GM18511 (cell line): ENCODE data around the gene NHEJ1.

Experiments
- ATAC-seq: cut with Tn5 transposase; IDR thresholded peaks from one replicate; pipeline ENCODE4 v1.9.1; 2021; ENCODE audit warnings: mild to moderate bottlenecking, moderate library complexity; ENCODE audit not compliant: unreplicated experiment

The NHEJ1 gene

DNA sequence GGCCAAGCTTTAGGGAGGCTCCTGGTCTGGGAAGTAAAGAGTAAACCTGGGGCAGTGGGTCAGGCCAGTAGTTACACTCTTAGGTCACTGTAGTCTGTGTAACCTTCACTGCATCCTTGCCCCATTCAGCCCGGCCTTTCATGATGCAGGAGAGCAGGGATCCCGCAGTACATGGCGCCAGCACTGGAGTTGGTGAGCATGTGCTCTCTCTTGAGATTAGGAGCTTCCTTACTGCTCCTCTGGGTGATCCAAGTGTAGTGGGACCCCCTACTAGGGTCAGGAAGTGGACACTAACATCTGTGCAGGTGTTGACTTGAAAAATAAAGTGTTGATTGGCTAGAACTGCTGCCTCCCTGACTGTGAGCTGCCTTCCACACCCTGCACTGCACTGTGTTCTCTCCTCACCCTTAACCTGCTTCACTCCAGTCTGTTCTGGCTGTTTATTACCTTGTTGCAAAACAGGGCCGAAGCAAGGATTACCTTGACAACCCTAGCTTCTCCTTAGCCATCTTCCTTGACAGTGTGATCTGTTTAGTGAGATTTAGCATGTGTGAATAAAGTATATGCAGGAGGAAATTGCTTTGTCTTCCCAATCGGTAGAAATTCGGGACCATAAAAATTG is 22.6 kb upstream of the NHEJ1 start:
- ATAC-seq, result no peak

DNA sequence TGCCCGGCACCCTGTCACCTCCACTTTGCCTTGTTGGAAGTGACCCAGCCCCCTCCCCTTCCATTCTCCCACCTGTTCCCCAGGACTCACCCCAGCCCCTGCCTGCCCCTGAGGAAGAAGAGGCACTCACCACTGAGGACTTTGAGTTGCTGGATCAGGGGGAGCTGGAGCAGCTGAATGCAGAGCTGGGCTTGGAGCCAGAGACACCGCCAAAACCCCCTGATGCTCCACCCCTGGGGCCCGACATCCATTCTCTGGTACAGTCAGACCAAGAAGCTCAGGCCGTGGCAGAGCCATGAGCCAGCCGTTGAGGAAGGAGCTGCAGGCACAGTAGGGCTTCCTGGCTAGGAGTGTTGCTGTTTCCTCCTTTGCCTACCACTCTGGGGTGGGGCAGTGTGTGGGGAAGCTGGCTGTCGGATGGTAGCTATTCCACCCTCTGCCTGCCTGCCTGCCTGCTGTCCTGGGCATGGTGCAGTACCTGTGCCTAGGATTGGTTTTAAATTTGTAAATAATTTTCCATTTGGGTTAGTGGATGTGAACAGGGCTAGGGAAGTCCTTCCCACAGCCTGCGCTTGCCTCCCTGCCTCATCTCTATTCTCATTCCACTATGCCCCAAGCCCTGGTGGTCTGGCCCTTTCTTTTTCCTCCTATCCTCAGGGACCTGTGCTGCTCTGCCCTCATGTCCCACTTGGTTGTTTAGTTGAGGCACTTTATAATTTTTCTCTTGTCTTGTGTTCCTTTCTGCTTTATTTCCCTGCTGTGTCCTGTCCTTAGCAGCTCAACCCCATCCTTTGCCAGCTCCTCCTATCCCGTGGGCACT is 21.9 kb upstream of the NHEJ1 start:
- ATAC-seq, result no peak

DNA sequence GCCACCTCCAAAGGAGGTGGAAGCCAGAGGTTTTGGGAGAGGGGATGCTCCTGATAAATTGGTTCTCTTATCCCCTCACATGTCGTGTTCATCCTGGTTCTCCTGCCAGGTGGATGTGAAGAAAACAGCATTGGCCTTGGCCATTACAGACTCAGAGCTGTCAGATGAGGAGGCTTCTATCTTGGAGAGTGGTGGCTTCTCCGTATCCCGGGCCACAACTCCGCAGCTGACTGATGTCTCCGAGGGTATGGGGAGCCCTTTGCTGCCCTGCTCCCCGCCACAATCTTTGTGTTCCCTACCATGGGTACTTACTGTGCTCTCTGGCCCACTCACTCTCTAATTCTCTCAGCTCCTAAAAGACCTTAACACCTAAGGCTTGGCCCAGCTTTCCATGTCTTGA is 20.9 kb upstream of the NHEJ1 start:
- ATAC-seq, result no peak

DNA sequence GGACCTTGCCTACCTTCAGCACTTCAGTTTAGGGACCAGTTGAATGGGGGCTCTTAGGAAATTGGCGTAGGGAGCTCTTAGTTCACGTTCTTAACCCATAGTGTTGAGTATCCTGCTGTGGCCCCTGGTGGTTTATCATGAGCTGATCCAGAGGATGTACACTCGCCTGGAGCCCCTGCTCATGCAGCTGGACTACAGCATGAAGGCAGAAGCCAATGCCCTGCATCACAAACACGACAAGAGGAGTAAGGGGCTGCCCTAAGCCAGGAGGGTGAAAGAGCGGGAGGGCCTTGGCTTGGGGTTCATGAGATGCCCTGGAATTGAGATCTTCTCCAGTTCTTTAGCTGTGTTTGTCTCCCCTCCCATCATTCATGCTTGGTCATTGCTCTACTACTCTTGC is 20.3 kb upstream of the NHEJ1 start:
- ATAC-seq, result no peak

DNA sequence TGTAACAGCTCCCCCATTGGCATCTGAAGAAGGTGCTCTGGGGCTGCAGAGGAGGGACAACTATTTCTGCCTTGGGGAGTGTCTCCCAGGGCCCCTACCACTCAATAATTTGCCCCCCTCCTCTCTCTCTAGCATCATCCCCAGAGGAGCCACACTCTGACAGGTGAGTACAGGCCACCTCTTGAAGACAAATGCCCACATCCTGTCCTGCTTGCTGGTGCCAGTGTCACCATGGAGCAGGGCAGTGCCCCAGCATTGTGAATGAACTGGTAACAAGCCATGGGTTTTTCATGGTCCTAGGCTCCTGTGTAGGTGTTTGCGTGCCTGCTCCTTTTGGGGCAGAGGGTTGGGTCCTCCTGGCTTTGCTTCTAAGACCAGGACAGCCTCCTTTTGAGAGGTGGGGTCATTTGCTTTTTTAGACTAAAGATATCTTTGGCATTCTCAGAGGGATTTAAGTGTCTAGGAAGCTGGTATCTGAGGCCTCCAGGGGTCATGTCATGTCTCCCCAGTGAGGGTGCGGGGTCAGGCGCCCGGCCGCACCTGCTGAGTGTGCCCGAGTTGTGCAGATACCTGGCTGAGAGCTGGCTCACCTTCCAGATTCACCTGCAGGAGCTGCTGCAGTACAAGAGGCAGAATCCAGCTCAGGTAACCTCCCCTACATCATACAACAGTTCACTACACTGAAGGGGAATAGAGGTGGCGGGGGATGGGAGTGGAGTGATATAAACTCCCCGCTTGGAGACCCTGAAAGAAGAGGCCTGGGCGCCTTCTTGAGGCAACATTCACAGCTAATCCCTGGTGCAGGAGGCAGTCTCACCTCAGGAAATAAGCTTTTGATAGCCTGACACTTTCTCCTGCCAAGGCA is 19.2 kb upstream of the NHEJ1 start:
- ATAC-seq, result no peak

DNA sequence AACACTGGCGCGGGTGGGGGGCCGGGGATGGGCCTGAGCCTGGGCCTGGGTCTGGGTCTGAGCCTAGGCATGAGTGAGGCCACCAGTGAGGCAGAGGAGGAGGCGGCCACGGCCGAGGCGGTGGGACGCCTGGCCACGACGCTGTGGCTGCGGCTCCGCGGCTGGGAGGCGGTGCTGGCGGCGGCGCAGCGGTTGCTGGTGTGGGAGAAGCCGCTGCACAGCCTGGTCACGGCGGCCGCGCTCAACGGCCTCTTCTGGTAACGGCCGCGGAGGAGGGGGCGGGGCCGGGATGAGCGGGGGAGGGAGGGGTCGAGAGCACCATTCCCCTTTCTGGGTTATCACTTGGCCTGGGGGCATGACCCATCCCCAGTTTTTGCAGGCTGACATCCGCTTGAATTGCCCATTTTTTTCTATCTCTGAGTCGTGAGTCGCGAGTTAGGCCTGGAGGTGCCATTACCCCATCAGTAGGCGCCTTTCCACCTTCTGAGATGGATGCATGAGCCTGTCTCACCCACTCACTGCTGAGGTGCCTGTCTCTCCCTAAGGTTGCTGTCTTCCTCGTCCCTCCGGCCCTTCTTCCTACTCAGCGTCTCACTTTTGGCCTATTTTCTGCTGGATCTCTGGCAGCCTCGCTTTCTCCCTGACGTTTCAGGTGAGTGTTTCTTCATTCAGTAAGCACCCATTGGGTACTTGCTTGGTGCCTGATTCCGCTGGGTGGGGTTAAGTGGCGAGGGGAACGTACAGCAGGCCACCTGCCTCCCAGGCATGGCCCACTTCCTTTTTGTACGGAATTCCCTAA is 18.0 kb upstream of the NHEJ1 start:
- ATAC-seq, result peak; percentile 19

DNA sequence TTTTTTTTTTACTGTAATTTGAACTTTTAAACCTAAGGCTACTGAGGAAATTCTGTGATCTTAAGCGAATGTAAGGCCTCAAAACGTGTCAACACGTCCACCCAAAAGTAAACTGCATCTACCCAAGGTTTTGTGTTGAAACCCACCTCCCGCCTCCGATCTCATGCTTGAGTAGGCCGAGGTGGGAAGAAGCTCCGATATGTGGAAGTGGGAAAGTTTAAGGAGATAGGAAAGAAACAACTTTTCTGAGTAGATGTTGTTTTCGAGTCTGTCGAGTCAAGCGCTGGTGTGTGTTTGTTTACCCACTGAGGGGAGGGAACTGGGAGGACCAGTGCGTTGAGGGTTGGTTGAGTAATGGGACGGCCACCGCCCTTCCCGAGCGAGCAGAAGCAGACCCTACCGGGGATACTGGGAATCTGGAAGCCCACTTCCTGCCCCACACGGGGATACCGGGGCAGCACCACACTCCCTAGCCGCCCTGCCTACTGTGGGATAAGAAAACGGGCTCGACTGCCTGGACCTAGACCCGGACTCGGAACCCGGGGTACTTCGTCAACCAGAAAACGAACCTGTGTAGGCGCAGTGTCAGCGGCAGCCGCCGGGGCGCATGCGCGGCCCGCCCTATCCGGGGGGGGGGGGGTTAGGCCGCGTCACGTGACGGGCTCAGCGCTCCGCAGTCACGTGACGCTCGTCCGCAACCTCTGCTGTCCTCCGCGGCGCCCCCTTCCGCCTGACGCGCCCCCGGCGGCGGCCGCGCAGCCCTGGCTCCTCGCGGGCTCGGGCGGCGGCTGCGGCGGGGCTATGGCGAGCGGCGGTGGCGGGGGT is 17.1 kb upstream of the NHEJ1 start, which contains the start of gene RETREG2:
Gene RETREG2 (plus strand): TSS at position 724 of the 825 bp plus-strand sequence. CDS start 78 bp downstream, at position 802.
- ATAC-seq, result peak; percentile 49

DNA sequence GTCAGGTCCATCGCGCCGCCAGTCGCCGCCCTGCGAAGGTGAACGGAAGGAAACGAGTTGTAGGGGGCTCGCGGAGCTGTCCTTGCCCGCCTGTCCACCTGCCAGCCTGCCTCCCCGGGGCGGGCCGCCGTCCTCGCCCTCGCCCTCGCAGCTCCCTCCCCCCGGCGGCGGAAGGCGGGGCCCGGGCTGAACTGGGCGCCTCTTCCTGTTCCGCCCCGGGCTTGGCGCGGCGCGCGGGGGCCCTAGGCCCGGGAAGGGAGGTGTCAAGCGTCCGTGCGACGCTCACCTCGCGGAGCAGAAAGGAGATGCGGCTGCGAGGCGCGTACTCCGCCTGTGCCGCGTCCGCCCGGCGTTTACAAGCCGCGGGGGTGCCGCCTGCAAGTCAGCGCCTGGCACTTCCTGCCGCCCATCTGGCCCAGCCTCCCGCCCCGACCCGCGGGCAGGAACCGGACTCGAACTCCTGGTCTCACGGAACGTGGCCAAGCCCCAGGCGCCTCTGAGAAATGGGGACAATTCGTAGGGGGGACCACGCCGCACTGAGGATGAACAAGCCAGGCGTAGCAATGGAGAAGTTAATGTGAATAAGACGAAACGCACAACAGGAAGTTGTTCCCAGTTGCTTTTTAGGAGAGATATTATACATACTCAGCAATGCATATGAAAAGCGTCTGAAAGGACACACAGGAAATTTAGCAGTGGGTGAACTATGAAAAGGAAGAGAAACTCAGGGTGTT is 16.4 kb upstream of the NHEJ1 start, which contains the start of gene CNPPD1:
Gene CNPPD1 (minus strand): TSS at position 108 of the 734 bp plus-strand sequence. CDS start 97 bp downstream, at position 11.
- peak; percentile 69 for ATAC-seq

DNA sequence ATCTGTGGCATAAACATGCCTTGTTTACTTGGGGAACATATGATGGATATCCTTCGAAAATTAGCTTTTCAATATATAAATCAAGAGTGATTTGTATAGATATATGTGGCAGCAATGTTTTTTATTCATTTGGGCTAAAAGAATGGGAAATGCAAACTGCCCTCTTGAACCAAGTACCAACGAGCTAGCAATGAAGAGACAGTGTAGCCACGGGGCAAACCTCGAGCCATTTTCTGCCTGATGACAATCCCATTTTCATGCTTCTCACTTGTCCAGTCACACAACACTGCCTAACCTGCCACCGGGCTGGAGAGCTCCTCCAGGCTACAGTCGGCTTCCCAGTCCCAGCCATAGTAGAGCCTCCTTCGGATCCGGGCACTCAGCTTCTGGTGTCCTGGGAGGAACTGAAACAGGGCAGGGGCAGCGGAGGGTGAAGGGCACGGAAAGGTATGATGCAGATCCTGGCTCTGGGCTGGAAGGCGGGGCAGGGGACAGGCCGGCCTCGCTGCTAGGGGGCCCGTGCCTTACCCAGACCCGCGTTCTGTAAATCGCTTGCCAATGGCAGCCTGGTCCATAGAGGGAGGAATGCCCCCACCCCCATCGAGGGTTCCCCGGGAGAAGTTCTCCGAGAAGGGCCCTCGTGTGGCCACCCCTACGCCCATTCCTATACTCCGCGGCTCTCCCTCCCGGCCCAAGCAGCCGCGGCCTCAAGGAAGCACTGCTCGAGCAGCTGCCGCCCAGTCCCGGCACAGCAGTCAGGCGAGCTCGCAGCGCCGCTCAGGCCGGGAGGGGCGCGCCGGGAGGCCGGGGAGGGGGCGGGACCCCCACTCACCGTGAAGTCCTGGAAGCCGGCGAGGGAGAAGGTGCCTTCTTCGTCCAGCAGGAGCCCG is 15.6 kb upstream of the NHEJ1 start:
- peak; percentile 42 for ATAC-seq

DNA sequence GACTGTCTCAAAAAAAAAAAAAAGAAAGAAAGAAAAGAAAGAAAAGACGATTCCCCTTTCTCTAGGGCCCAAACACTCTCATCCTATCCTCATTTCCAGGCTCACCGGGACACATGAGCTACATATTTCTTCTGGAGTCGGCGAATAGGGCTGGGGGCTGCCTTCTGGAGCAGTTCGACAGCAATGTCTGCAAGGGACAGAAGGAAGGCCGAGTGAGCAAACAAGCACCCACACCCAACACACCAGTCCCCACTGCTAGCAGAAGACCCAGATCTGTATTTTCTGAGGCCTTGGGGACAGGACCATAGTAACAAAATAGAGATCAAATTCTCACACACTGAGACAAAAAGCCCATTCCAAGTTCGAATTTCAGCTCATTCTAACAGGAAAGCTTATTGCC is 14.9 kb upstream of the NHEJ1 start:
- ATAC-seq, result no peak

DNA sequence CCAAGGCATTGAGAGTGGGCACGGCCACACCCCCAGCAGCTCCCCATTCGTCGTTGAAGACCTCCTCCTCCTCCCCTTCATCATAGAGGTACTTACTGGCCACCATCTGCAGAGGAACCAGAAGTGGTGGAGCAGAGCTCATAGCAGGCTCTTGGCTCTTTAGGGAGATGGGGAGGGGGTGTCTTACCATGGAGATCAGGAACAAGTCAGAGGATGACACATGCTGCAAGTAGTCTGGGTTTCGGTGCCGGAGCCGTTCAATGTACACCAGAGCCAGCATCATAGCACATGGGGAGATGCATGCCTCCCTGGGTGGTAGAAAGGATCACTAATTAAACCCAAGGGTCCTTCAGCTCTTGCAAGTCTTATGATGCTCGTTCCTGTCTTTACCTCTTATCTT is 14.2 kb upstream of the NHEJ1 start:
- no peak for ATAC-seq

DNA sequence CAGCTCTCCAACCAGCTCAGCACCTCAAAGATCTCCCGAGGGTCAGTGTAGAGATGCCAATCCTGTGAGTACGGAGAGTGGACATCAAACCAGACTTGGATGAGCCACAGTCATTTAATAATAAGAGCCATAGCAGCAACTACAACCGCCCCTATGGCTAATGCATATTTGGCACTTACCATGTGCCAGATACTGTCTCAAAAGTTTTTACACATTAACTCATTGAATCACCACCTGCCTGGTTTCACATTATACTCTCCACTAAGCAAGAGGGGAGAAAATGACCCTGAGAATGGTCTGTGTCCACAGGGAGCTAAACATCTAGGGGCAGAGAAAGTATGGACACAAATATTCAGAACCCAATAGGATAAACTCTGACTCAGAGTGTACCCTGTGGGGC is 13.5 kb upstream of the NHEJ1 start:
- no peak for ATAC-seq

DNA sequence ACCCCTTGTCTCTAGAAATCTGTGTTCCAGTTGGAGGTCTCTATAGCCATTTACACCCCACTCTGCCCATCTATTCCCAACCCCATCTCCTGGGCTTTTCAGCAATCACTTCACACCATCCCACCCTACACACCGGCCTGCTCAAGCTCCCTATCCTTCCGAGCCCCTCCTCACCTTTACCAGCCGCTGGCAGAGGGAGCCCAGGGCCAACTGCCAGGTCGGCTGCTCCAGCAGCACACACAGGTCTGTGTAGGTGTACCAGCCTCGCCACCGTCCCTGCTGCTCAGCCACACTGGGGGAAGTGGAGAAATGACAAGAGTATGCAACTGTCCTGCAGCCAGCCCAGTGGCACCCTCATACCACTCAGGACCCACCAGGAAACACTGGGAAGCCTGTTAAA is 12.6 kb upstream of the NHEJ1 start:
- ATAC-seq, result no peak

DNA sequence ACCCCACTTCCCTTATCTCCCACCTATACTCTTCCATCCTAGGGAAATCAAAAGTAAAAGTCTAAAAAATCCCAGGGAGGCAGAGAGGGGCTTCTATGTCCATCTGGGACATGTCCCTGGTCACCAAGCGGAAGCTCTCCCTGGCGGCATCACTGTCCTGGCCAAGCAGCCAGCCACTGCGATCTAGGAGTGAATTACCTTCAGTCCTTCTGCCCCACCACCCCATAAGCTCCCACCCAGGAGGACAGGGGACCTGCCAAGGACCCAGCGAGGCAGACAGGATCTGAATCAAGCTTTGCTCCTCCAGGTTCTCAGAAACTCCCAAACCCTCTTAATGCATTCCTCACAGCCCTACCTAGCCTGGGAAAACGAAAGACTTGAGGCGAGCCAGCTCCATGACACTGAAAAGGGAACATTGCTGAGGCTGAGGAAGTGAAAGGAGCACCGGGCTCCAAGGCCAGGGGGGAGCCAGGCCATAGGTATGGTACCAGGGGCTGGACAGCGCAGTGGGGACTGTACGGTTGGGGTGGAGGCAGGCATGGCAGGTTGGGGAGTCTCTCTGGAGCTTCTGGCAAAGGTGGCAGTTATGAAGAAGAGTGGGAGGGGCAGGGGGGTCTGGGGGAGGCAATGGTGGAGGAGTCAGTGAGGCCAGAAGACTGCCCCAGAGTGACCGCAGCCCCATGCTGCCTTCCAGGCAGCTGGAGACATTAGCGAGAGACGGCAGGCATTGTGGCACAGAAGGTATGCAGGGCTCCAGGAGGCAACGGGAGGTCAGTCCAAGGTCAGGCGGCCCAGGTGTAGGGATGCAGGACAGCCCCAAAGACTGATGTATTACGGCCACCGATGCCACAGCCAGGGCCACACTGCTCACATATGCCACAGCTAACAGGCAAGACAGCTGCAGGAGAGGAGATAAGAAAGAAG is 11.9 kb upstream of the NHEJ1 start:
- no peak for ATAC-seq

DNA sequence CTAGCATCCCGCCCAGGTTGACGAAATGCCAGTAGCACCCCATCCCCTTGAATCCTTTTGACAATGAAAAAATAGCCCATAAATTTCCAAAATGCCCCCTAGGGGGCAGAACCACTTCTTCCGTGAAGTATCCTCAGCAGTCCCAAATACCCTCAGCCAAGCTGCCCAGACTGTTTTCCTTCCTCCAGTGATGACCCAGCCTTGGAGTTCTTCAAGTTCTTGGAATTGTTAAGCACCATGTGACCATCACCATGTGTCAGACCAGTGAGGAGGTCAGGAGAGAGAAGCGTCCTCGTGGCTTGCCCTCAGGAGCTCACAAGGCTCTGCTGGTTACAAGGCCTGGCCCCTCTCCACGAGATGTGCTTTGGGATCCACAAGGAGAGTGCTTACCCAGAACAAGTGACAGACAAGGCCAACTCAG is 10.6 kb upstream of the NHEJ1 start:
- no peak for ATAC-seq

DNA sequence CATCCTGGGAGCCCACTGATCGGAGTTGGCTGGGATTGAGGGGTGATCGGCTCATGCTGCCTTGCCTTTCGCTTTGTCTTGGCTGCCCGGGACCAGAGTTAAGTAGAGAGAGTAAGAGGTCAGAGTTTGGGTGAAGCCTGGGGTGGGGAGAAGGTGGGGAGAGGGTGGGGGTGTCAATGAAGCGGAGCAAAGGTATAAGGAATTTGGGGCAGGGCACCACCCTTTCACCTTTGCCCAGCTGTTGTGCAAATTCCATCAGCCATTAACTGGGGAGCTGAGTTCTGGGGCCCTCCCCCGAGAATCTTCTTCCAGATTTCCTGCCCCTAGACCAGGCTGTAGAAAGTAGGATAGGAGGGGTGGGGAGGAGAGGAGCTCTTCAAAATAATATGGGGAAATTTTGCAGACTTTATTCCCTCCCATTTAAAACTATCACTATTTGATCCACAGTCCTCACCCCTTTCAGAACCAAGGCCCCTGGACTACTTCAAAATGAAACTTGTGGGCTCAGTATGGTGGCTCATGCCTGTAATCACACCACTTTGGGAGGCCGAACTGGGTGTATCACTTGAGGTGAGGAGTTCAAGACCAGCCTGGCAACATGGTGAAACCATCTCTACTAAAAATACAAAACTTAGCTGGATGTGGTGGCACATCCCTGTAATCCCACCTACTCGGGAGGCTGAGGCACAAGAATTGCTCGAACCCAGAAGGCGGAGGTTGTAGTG is 9.5 kb upstream of the NHEJ1 start, which contains the start of gene SLC23A3:
Gene SLC23A3 (minus strand): TSS at position 100 of the 725 bp plus-strand sequence. CDS start 45 bp downstream, at position 55.
- ATAC-seq, result no peak
